Hypothalamus (tissue), 51 donors: ENCODE data around the gene MED13.
"Not testable (repeated sequence)": the region's sequence is repeated elsewhere in the genome, so short reads cannot be mapped to it uniquely, and the experiment has no call there.

ENCODE experiments used
- DNase-seq, 51 donors: peaks; one replicate each; lab custom pipeline; 2025; lab: John Stamatoyannopoulos, UW

Gene MED13

GRCh38 chr17:61927208-61928100 is 137.6 kb downstream of the MED13 start, which contains the start of gene INTS2:
INTS2 (minus strand) TSS chr17:61927982; CDS start chr17:61926644, 1,338 bp downstream.
- peak; percentile 68 to 98 (median 90) for DNase-seq

GRCh38 chr17:61926826-61927207 is 138.3 kb downstream of the MED13 start:
- peak in 1 of 51 donors; percentile 32 for DNase-seq

GRCh38 chr17:61915162-61915561 is 149.9 kb downstream of the MED13 start:
- not testable (repeated sequence) for DNase-seq

- DNase-seq, result no peak
Measured at GRCh38 chr17:61908292-61909037, 156.6 kb downstream of the MED13 start.

- no peak for DNase-seq
Measured at GRCh38 chr17:61907361-61907760, 157.7 kb downstream of the MED13 start.

- DNase-seq, result no peak
Measured at GRCh38 chr17:61904094-61904710, 160.9 kb downstream of the MED13 start.

- no peak for DNase-seq
Measured at GRCh38 chr17:61903251-61903650, 161.8 kb downstream of the MED13 start.

- no peak for DNase-seq
Measured at GRCh38 chr17:61897548-61898180, 167.4 kb downstream of the MED13 start.

- no peak for DNase-seq
Measured at GRCh38 chr17:61895391-61895790, 169.7 kb downstream of the MED13 start.

- DNase-seq, result not testable (repeated sequence)
Measured at GRCh38 chr17:61894310-61894709, 170.8 kb downstream of the MED13 start.
